Pancreas (tissue), 10 donors: Measurements from ENCODE around the gene MAFF. TPM values are rescaled to one million over a fixed set of nuclear protein-coding genes. Genes with fewer than 3 reads are reported as not detected.
A peak's percentile ranks its signal among the peaks of the same experiment; 100 is the strongest.

Experiments
- ATAC-seq, 4 donors: fragments of 200-7000 bp; cut with Tn5 transposase; one replicate each; pipeline versions ENCODE4 v1.8.0 to v1.9.1; 2020; ENCODE audit warnings: mild to moderate bottlenecking in 4 of 4, moderate library complexity in 4 of 4
- DNase-seq, 6 donors: peaks; one replicate each; pipeline ENCODE4 v3.0.0-alpha.2; 2020
- FAIRE-seq: peaks from 2 replicates; lab custom pipeline; 2012; peaks lifted over from hg19 to GRCh38; lab: Jason Lieb, UNC
- H3K27ac ChIP-seq, 4 donors: fragments of 200-600 bp; sonication (generic); 1 replicate in 3 of 4; 2 replicates in 1 of 4; pipeline versions ENCODE4 v1.5.0 to v1.8.0; 2020
- H3K27me3 ChIP-seq, 4 donors: fragments of 200-600 bp; one replicate each; pipeline ENCODE4 v1.8.0; 2021
- H3K36me3 ChIP-seq, 3 donors: fragments of 200-600 bp; sonication (generic) in 1 of 3; one replicate each; pipeline versions ENCODE4 v1.5.0 to v1.8.0; 2020 to 2021
- H3K4me1 ChIP-seq, 3 donors: fragments of 200-600 bp; one replicate each; pipeline ENCODE4 v1.8.0; 2021
- H3K4me3 ChIP-seq, 4 donors: fragments of 200-600 bp; sonication (generic) in 2 of 4; one replicate each; pipeline versions ENCODE4 v1.5.0 to v1.8.0; 2020 to 2021
- H3K9me3 ChIP-seq, 4 donors: fragments of 200-600 bp; one replicate each; pipeline ENCODE4 v1.8.0; 2021
- WGBS, 2 donors: extraction: QIAGEN DNeasy Blood & Tissue Kit; methylation state at CpG; one replicate each; pipeline ENCODE4 v1.1.7; 2013; 5-methylcytosine and 5-hydroxymethylcytosine counted together
- intact Hi-C, 3 donors: fragments of 100-400 bp; cut with DNase I; formaldehyde crosslinking; loops; one replicate each; pipeline versions ENCODE4 v1.11.1 to v1.14.2; 2022
- polyA plus RNA-seq, 2 donors: library from polyadenylated mRNA; stranded (reverse); fragments of 200-250 nt; gene quantifications; one replicate each; pipeline ENCODE4 v1.2.3, GENCODE V29; 2013
- total RNA-seq, 6 donors: library from RNA; stranded (reverse); fragmentation: NEBNext Ultra II Directional in 4 of 6; extraction: Animal tissue kit (Norgen Biotek cat#: 25700) in 4 of 6; gene quantifications; one replicate each; pipeline versions ENCODE4 v1.2.1 to v1.2.4, GENCODE V29; 2021 to 2023
- TF ChIP-seq, protein P1 (sequence below), 4 donors: fragments of 200-600 bp; sonication (generic) in 3 of 4; IDR thresholded peaks; one replicate each; pipeline versions ENCODE4 v1.5.0 to v1.8.0; 2021; ENCODE audit warnings: antibody characterized with exemption in 4 of 4
- donor health status: healthy with polysubstance abuse.
- donor health status: DM: no; HTN: no; CAD: no; lungs with moderate emphysema.
- donor health status: DM: no; HTN: no; CAD: no.
- donor health status: control.
- donor health status: control.
- donor health status: Bipolar disorder and iron deficiency.
- donor health status: DM: yes; HTN: yes; CAD: no.
- donor health status: DM: no; HTN: no; CAD: no.
- donor health status: DM: no; HTN: no; CAD: no.
- donor health status: DM: yes; HTN: yes; CAD: no.

MAFF gene
- total and polyA plus RNA-seq, 8 donors = 3.4 to 16.7 (median 7.7) TPM

- Histone ChIP-seq H3K27me3 (no peaks in the 10 kb centered on the region), H3K4me1 (peaks cover 11 to 24% (median 12%) of the 10 kb centered on the region in 3 donors), H3K36me3 (peaks cover 0 to under 1% (median 0%) of the 10 kb centered on the region in 3 donors), H3K4me3 (no peak overlapping the region), H3K9me3 (no peaks in the 10 kb centered on the region), H3K27ac (peak overlapping the region in 2 of 4 donors; percentile 69 to 78)
- ATAC-seq (peak; percentile 60 to 81 (median 67)), FAIRE-seq (no peak), DNase-seq (peak in 2 of 6 donors; percentile 31 to 63)
- 12 to 13% methylated on average over 14 of the region's 14 CpGs for WGBS, 2 donors
- TF ChIP-seq, protein P1, sequence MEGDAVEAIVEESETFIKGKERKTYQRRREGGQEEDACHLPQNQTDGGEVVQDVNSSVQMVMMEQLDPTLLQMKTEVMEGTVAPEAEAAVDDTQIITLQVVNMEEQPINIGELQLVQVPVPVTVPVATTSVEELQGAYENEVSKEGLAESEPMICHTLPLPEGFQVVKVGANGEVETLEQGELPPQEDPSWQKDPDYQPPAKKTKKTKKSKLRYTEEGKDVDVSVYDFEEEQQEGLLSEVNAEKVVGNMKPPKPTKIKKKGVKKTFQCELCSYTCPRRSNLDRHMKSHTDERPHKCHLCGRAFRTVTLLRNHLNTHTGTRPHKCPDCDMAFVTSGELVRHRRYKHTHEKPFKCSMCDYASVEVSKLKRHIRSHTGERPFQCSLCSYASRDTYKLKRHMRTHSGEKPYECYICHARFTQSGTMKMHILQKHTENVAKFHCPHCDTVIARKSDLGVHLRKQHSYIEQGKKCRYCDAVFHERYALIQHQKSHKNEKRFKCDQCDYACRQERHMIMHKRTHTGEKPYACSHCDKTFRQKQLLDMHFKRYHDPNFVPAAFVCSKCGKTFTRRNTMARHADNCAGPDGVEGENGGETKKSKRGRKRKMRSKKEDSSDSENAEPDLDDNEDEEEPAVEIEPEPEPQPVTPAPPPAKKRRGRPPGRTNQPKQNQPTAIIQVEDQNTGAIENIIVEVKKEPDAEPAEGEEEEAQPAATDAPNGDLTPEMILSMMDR (IDR thresholded peaks at IDR 0.05) = no peak
- intact Hi-C loops = no loop called here
Measured at GRCh38 chr22:38239101-38239761, 37.4 kb downstream of the MAFF start.

GRCh38 chr22:38240734-38241252, 39.0 kb downstream of the MAFF start:
- peaks cover 0 to 8% (median 0%) of the 10 kb centered on the region in 3 donors for H3K36me3 ChIP-seq
- intact Hi-C loops = no loop called here
- no peak overlapping the region for H3K4me3 ChIP-seq
- peak; percentile 49 to 74 (median 55) for ATAC-seq
- TF ChIP-seq, protein P1 (IDR thresholded peaks at IDR 0.05) = no peak
- H3K27me3 ChIP-seq = no peaks in the 10 kb centered on the region
- H3K27ac ChIP-seq = peak overlapping the region in 1 of 4 donors; percentile 6
- 44 to 73% methylated on average over 6 of the region's 6 CpGs for WGBS, 2 donors
- H3K4me1 ChIP-seq = peaks cover 11 to 24% (median 12%) of the 10 kb centered on the region in 3 donors
- no peaks in the 10 kb centered on the region for H3K9me3 ChIP-seq
- FAIRE-seq = no peak
- DNase-seq = peak in 4 of 6 donors; percentile 24 to 68 (median 46)

- TF ChIP-seq, protein P1 (IDR thresholded peaks at IDR 0.05) = no peak
- Histone ChIP-seq H3K9me3 (no peaks in the 10 kb centered on the region), H3K27ac (peak overlapping the region in 1 of 4 donors; percentile 9), H3K36me3 (peaks cover 0 to 23% (median 0%) of the 10 kb centered on the region in 3 donors), H3K27me3 (no peaks in the 10 kb centered on the region), H3K4me1 (peaks cover 11 to 23% (median 11%) of the 10 kb centered on the region in 3 donors), H3K4me3 (no peak overlapping the region)
- peak in 3 of 4 donors; percentile 2 to 70 (median 68) for ATAC-seq
- intact Hi-C loops = no loop called here
- no peak for FAIRE-seq
- DNase-seq = peak in 1 of 6 donors; percentile 42
- WGBS, 2 donors = 75 to 77% methylated on average over 20 of the region's 20 CpGs
Measured at GRCh38 chr22:38243007-38243765, 41.4 kb downstream of the MAFF start.

DNA sequence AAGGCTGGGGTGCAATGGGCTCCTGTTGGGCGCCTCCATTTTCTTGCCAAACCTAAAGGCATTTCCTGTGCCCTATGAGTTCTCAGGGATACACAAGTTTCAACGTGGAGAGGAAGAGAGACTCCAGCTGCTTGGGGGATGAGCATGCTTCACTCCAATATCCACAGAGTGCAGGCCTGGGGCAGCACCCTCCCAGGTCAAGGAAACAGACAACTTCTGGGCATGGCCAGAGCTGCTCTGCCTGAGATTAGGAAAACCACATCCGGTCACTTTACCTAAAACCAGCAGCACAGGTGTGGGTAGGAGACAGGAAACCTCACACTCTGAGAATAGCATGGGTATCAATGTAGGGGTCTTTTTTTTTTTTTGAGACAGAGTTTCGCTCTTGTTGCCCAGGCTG, 42.3 kb downstream of the MAFF start:
- FAIRE-seq (no peak), ATAC-seq (no peak), DNase-seq (no peak)
- peaks cover 3 to 13% (median 4%) of the 10 kb centered on the region in 3 donors for H3K4me1 ChIP-seq
- H3K9me3 ChIP-seq = no peaks in the 10 kb centered on the region
- peaks cover 0 to 23% (median 0%) of the 10 kb centered on the region in 3 donors for H3K36me3 ChIP-seq
- no peak overlapping the region for H3K4me3 ChIP-seq
- intact Hi-C loops = no loop called here
- WGBS, 2 donors = 81 to 85% methylated on average over 4 of the region's 4 CpGs
- no peak overlapping the region for H3K27ac ChIP-seq
- TF ChIP-seq, protein P1 (IDR thresholded peaks at IDR 0.05) = no peak
- no peaks in the 10 kb centered on the region for H3K27me3 ChIP-seq
